ENCODE measurements around the gene CCDC85C. TPM values are rescaled to one million over a fixed set of nuclear protein-coding genes. Genes with fewer than 3 reads are reported as not detected.

The CCDC85C gene
- total RNA-seq, 1 experiment from 2014 or later: 42.3 TPM

DNA sequence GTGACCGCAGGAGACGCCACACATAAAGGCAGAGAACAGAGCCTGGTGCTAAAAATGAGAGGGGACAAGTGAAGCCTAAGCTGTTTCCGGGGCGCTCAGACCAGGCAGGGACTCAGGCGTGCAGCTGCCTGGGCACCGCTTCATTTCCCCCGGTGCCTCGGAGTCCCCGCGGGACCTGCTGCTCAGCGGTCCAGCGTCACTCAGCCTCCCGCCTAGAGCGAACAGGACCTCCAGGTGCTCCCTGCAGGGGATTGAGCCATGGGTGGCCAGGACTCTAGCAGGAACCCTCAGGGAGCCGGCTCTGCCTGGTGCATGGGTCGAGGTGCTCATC lies 31.0 kb downstream of the CCDC85C start:
- Histone ChIP-seq H3K27me3 (ENCODE audit: insufficient read depth, low read length) (no peaks in the 10 kb centered on the region), H3K36me3 (ENCODE audit: control insufficient read depth in 1 of 2, insufficient read depth in 2 of 2, low read length in 2 of 2) (no peaks in the 10 kb centered on the region), H3K4me3 (replicated peaks in 1 of 2; ENCODE audit: low read depth in 1 of 2, low read length in 2 of 2) (no peak overlapping the region), H3K27ac (ENCODE audit: low read depth, low read length) (no peak overlapping the region), H3K4me2 (ENCODE audit: low read length) (no peak overlapping the region), H2AFZ (ENCODE audit: low read depth, low read length, poor library complexity, severe bottlenecking) (no peak overlapping the region), H3K79me2 (ENCODE audit: insufficient read depth, low read length) (peaks cover 56% of the 10 kb centered on the region), H3K9me2 (ENCODE audit: insufficient read depth) (no peaks in the 10 kb centered on the region), H3K9me3 (ENCODE audit: control insufficient read depth in 1 of 2, insufficient read depth in 1 of 2, low read depth in 1 of 2, low read length in 2 of 2) (no peaks in the 10 kb centered on the region), H3K9ac (ENCODE audit: low read length) (no peak overlapping the region), H4K20me1 (ENCODE audit: insufficient read depth) (peaks cover 4% of the 10 kb centered on the region; the same call in 1 of the 2 replicates), H3K4me1 (ENCODE audit: control insufficient read depth in 1 of 2, insufficient read depth in 2 of 2, low read length in 2 of 2) (peaks cover 50 to 56% of the 10 kb centered on the region in 2 experiments)
- BruUV-seq (replicated peaks): no TSS peak
- intact Hi-C loops (cut with micrococcal nuclease): no loop called here
- POLR2A ChIA-PET: no interaction called here
- RAD21 ChIA-PET (ENCODE audit: low non-redundant PET in 1 of 2, low total read pairs in 2 of 2, uncharacterized antibody in 2 of 2, unreplicated experiment in 2 of 2): no interaction called here
- DNase-seq (ENCODE audit: low read depth, low spot score) (no peak), ATAC-seq (no peak)
- CTCF ChIA-PET: no interaction called here
- TF ChIP-seq, protein P1, sequence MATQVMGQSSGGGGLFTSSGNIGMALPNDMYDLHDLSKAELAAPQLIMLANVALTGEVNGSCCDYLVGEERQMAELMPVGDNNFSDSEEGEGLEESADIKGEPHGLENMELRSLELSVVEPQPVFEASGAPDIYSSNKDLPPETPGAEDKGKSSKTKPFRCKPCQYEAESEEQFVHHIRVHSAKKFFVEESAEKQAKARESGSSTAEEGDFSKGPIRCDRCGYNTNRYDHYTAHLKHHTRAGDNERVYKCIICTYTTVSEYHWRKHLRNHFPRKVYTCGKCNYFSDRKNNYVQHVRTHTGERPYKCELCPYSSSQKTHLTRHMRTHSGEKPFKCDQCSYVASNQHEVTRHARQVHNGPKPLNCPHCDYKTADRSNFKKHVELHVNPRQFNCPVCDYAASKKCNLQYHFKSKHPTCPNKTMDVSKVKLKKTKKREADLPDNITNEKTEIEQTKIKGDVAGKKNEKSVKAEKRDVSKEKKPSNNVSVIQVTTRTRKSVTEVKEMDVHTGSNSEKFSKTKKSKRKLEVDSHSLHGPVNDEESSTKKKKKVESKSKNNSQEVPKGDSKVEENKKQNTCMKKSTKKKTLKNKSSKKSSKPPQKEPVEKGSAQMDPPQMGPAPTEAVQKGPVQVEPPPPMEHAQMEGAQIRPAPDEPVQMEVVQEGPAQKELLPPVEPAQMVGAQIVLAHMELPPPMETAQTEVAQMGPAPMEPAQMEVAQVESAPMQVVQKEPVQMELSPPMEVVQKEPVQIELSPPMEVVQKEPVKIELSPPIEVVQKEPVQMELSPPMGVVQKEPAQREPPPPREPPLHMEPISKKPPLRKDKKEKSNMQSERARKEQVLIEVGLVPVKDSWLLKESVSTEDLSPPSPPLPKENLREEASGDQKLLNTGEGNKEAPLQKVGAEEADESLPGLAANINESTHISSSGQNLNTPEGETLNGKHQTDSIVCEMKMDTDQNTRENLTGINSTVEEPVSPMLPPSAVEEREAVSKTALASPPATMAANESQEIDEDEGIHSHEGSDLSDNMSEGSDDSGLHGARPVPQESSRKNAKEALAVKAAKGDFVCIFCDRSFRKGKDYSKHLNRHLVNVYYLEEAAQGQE (IDR thresholded peaks at IDR 0.05; ENCODE audit: low read depth): no peak
- TF ChIP-seq SRF (IDR thresholded peaks at IDR 0.05; ENCODE audit: low read depth): no peak
- no peak for TF ChIP-seq EZH2 (IDR thresholded peaks at IDR 0.05)
- TF ChIP-seq, protein P2, sequence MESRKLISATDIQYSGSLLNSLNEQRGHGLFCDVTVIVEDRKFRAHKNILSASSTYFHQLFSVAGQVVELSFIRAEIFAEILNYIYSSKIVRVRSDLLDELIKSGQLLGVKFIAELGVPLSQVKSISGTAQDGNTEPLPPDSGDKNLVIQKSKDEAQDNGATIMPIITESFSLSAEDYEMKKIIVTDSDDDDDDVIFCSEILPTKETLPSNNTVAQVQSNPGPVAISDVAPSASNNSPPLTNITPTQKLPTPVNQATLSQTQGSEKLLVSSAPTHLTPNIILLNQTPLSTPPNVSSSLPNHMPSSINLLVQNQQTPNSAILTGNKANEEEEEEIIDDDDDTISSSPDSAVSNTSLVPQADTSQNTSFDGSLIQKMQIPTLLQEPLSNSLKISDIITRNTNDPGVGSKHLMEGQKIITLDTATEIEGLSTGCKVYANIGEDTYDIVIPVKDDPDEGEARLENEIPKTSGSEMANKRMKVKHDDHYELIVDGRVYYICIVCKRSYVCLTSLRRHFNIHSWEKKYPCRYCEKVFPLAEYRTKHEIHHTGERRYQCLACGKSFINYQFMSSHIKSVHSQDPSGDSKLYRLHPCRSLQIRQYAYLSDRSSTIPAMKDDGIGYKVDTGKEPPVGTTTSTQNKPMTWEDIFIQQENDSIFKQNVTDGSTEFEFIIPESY (IDR thresholded peaks at IDR 0.05; ENCODE audit: extremely low read depth, insufficient replicate concordance, low read length): no peak
- TF ChIP-seq EZH2phosphoT487 (IDR thresholded peaks at IDR 0.05; ENCODE audit: borderline replicate concordance): no peak
- no peak for TF ChIP-seq SIN3A (IDR thresholded peaks at IDR 0.05; ENCODE audit: low read depth)
- TF ChIP-seq, protein P3, sequence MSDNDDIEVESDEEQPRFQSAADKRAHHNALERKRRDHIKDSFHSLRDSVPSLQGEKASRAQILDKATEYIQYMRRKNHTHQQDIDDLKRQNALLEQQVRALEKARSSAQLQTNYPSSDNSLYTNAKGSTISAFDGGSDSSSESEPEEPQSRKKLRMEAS (IDR thresholded peaks at IDR 0.05): no peak
- no peak for TF ChIP-seq FOSL1 (IDR thresholded peaks at IDR 0.05; ENCODE audit: low read depth)
- no peak for TF ChIP-seq ZNF274 (IDR thresholded peaks at IDR 0.05; ENCODE audit: low read depth, low read length)
- no peak for TF ChIP-seq ZFX (IDR thresholded peaks at IDR 0.05)

Data from HCT116 (cell line).